Colonic mucosa (tissue), 4 donors: ENCODE data around the gene CD9. TPM values are rescaled to one million over a fixed set of nuclear protein-coding genes. Genes with fewer than 3 reads are reported as not detected.

Experiments
- DNase-seq: peaks from one replicate; pipeline ENCODE4 v3.0.0-alpha.2; 2020
- H3K27ac ChIP-seq: fragments of 200-600 bp; one replicate; pipeline ENCODE4 v1.8.0; 2021
- H3K27me3 ChIP-seq: fragments of 200-600 bp; one replicate; pipeline ENCODE4 v1.8.0; 2021
- H3K36me3 ChIP-seq: fragments of 200-600 bp; one replicate; pipeline ENCODE4 v1.8.0; 2021
- H3K4me1 ChIP-seq: fragments of 200-600 bp; one replicate; pipeline ENCODE4 v1.8.0; 2021; ENCODE audit warnings: mild to moderate bottlenecking
- H3K4me3 ChIP-seq: fragments of 200-600 bp; one replicate; pipeline ENCODE4 v1.8.0; 2021
- H3K9ac ChIP-seq, 2 donors: one replicate each; pipeline ENCODE4 v1.7.0; 2013; ENCODE audit warnings: control low read depth in 2 of 2, low read depth in 2 of 2, low read length in 2 of 2
- H3K9me3 ChIP-seq: fragments of 200-600 bp; one replicate; pipeline ENCODE4 v1.8.0; 2021
- CTCF ChIP-seq: fragments of 200-600 bp; IDR thresholded peaks from one replicate; pipeline ENCODE4 v1.8.0; 2022; ENCODE audit warnings: antibody characterized with exemption, mild to moderate bottlenecking
- intact Hi-C: fragments of 100-400 bp; cut with DNase I; formaldehyde crosslinking; loops from one replicate; pipeline ENCODE4 v1.14.1; 2022
- total RNA-seq, 2 donors: library from RNA; stranded (reverse); fragmentation: NEBNext Ultra II Directional in 1 of 2; extraction: Animal tissue kit (Norgen Biotek cat#: 25700) in 1 of 2; gene quantifications; one replicate each; pipeline ENCODE4 v1.2.1, GENCODE V29; 2021
- donor health status: healthy.
- donor health status: DM: no; HTN: no; CAD: no.
- donor health status: DM: no; HTN: no; CAD: no.

Gene CD9
- total RNA-seq, 2 donors from 2014 or later, result 589 to 665 TPM

- no peaks in the 10 kb centered on the region for H3K27me3 ChIP-seq
- DNase-seq, result peak; percentile 75
- no peak for TF ChIP-seq CTCF
- no peaks in the 10 kb centered on the region for H3K9me3 ChIP-seq
- H3K9ac ChIP-seq, result peak overlapping the region; percentile 64 to 93
- no peak overlapping the region for H3K4me3 ChIP-seq
- intact Hi-C loops, result no loop called here
- peak overlapping the region; percentile 92 for H3K27ac ChIP-seq
- H3K36me3 ChIP-seq, result no peaks in the 10 kb centered on the region
- H3K4me1 ChIP-seq, result peaks cover 84% of the 10 kb centered on the region
Measured at GRCh38 chr12:6228535-6229223, 28.5 kb downstream of the CD9 start.

- H3K4me3 ChIP-seq, result no peak overlapping the region
- peak overlapping the region; percentile 64 to 93 for H3K9ac ChIP-seq
- no peaks in the 10 kb centered on the region for H3K36me3 ChIP-seq
- no peaks in the 10 kb centered on the region for H3K27me3 ChIP-seq
- peak; percentile 93 for DNase-seq
- peaks cover 82% of the 10 kb centered on the region for H3K4me1 ChIP-seq
- H3K9me3 ChIP-seq, result no peaks in the 10 kb centered on the region
- peak overlapping the region; percentile 92 for H3K27ac ChIP-seq
- TF ChIP-seq CTCF, result no peak
- intact Hi-C loops, result loop anchor here (2.0 to 5.0 kb wide), 2 partner anchors 29 to 48 kb away; partner anchors contain the start of gene CD9
Measured at GRCh38 chr12:6229224-6230218, 29.3 kb downstream of the CD9 start.

- peak; percentile 68 for DNase-seq
- peak overlapping the region; percentile 62 to 93 for H3K9ac ChIP-seq
- TF ChIP-seq CTCF, result no peak
- intact Hi-C loops, result loop anchor here (2.0 to 5.0 kb wide), 2 partner anchors 30 to 47 kb away; partner anchors contain the start of gene CD9
- no peaks in the 10 kb centered on the region for H3K27me3 ChIP-seq
- H3K9me3 ChIP-seq, result no peaks in the 10 kb centered on the region
- H3K4me1 ChIP-seq, result peaks cover 80% of the 10 kb centered on the region
- H3K36me3 ChIP-seq, result no peaks in the 10 kb centered on the region
- H3K4me3 ChIP-seq, result no peak overlapping the region
- H3K27ac ChIP-seq, result peak overlapping the region; percentile 92
Measured at GRCh38 chr12:6230321-6231110, 30.3 kb downstream of the CD9 start.

GRCh38 chr12:6231359-6232268, 31.4 kb downstream of the CD9 start:
- Histone ChIP-seq H3K9ac (peak overlapping the region; percentile 60 to 93), H3K4me3 (no peak overlapping the region), H3K27ac (peak overlapping the region; percentile 92), H3K9me3 (no peaks in the 10 kb centered on the region), H3K27me3 (no peaks in the 10 kb centered on the region), H3K4me1 (peaks cover 72% of the 10 kb centered on the region), H3K36me3 (no peaks in the 10 kb centered on the region)
- intact Hi-C loops, result loop anchor here (2.0 to 5.0 kb wide), 2 partner anchors 31 to 46 kb away; partner anchors contain the start of gene CD9
- TF ChIP-seq CTCF, result no peak
- peak; percentile 75 for DNase-seq
